Measurements from ENCODE around the gene ITPR3. TPM values are rescaled to one million over a fixed set of nuclear protein-coding genes. Genes with fewer than 3 reads are reported as not detected.

The ITPR3 gene
- total and polyA plus RNA-seq, 2 of the 13 experiments (the other 11 are each of a cell fraction or from before 2014, with no cell fraction given): 3.8 to 21.4 TPM

GRCh38 chr6:33724102-33725023, 103.2 kb downstream of the ITPR3 start:
- TF ChIP-seq FOXO4 (CRISPR knock-in tag; conservative IDR thresholded peaks at IDR 0.05) (no peak), MIER3 (CRISPR knock-in tag; IDR thresholded peaks at IDR 0.05; ENCODE audit: borderline replicate concordance) (no peak), PAWR (CRISPR knock-in tag; IDR thresholded peaks at IDR 0.05; ENCODE audit: borderline replicate concordance) (no peak), RARA (CRISPR knock-in tag; IDR thresholded peaks at IDR 0.05) (no peak), EED (CRISPR knock-in tag; IDR thresholded peaks at IDR 0.05) (no peak), SALL1 (CRISPR knock-in tag; IDR thresholded peaks at IDR 0.05) (no peak), ZNF333 (CRISPR knock-in tag; IDR thresholded peaks at IDR 0.05; ENCODE audit: borderline replicate concordance) (no peak), REL (CRISPR knock-in tag; conservative IDR thresholded peaks at IDR 0.05) (no peak), HOXA3 (CRISPR knock-in tag; IDR thresholded peaks at IDR 0.05) (no peak), HES4 (CRISPR knock-in tag; IDR thresholded peaks at IDR 0.05; ENCODE audit: borderline replicate concordance) (no peak), HDAC1 (CRISPR knock-in tag; IDR thresholded peaks at IDR 0.05) (no peak), TFDP1 (CRISPR knock-in tag; IDR thresholded peaks at IDR 0.05; ENCODE audit: borderline replicate concordance) (no peak), PREB (CRISPR knock-in tag; IDR thresholded peaks at IDR 0.05) (no peak), E2F1 (CRISPR knock-in tag; IDR thresholded peaks at IDR 0.05) (no peak), FIP1L1 (IDR thresholded peaks at IDR 0.05; ENCODE audit: borderline replicate concordance, insufficient read depth, low read depth, low read length) (no peak), ZNF441 (CRISPR knock-in tag; IDR thresholded peaks at IDR 0.05; ENCODE audit: borderline replicate concordance) (no peak)
- TF ChIP-seq, protein P1, sequence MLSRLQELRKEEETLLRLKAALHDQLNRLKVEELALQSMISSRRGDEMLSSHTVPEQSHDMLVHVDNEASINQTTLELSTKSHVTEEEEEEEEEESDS (CRISPR knock-in tag; IDR thresholded peaks at IDR 0.05; ENCODE audit: borderline replicate concordance): no peak
- TF ChIP-seq, protein P2, sequence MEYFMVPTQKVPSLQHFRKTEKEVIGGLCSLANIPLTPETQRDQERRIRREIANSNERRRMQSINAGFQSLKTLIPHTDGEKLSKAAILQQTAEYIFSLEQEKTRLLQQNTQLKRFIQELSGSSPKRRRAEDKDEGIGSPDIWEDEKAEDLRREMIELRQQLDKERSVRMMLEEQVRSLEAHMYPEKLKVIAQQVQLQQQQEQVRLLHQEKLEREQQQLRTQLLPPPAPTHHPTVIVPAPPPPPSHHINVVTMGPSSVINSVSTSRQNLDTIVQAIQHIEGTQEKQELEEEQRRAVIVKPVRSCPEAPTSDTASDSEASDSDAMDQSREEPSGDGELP (IDR thresholded peaks at IDR 0.05; ENCODE audit: borderline replicate concordance, low read depth): no peak
- ATAC-seq (no peak), DNase-seq (ENCODE audit: low spot score) (no peak), FAIRE-seq (no peak)
- WGBS (ENCODE audit: low lambda C conversion rate): 64% methylated on average over 13 of the region's 13 CpGs
- POLR2A ChIA-PET: no interaction called here
- Histone ChIP-seq H3K9me3 (ENCODE audit: low read length) (no peaks in the 10 kb centered on the region), H4K20me1 (ENCODE audit: insufficient read depth, low read length) (no peaks in the 10 kb centered on the region), H3K4me2 (ENCODE audit: low read depth, low read length) (no peak overlapping the region), H3K27ac (ENCODE audit: extremely low read length, insufficient read depth, low read length) (no peak overlapping the region), H3K4me1 (ENCODE audit: insufficient read depth, low read length) (no peaks in the 10 kb centered on the region), H3K4me3 (replicated peaks in 1 of 3; ENCODE audit: insufficient read depth in 1 of 3, low read depth in 2 of 3, low read length in 3 of 3) (no peak overlapping the region), H3K9ac (ENCODE audit: insufficient read depth, low read depth, low read length) (no peak overlapping the region), H3K79me2 (ENCODE audit: insufficient read depth, low read length) (no peaks in the 10 kb centered on the region), H3K36me3 (replicated peaks in 1 of 2; ENCODE audit: control insufficient read depth in 1 of 2, insufficient read depth in 2 of 2, low read length in 2 of 2) (no peaks in the 10 kb centered on the region), H3K27me3 (ENCODE audit: control insufficient read depth in 1 of 2, insufficient read depth in 2 of 2, low read length in 2 of 2) (peaks cover 0 to 6% of the 10 kb centered on the region in 2 experiments; a peak in 1 of 5 replicates), H2AFZ (ENCODE audit: low read length) (no peak overlapping the region)
- in situ Hi-C loops (cut with HindIII; ENCODE audit: extremely low pct_ligation_motif_present, low pct_unique_long_range_greater_than_20kb) (no loop called here), intact Hi-C loops (cut with micrococcal nuclease; ENCODE audit: unreplicated experiment) (no loop called here)
- CTCF ChIA-PET (ENCODE audit: low intra/inter-chr PET ratio, low total read pairs): no interaction called here
- no TSS peak for BruUV-seq (replicated peaks)

Measured in HepG2 (cell line).